H1 (cell line): ENCODE measurements around the gene STX10. TPM values are rescaled to one million over a fixed set of nuclear protein-coding genes. Genes with fewer than 3 reads are reported as not detected.
A peak's percentile ranks its signal among the peaks of the same experiment; 100 is the strongest.

Experiments
- BACH1 ChIP-seq: IDR thresholded peaks from 2 replicates; pipeline ENCODE4 v1.6.1; 2012; ENCODE audit warnings: low read length, improper control_type of control experiment
- BCL11A ChIP-seq, 2 experiments: IDR thresholded peaks; one replicate each; pipeline ENCODE4 v1.6.1; 2011; ENCODE audit warnings: low read depth in 2 of 2, low read length in 2 of 2, mild to moderate bottlenecking in 2 of 2
- BRCA1 ChIP-seq: IDR thresholded peaks from 2 replicates; pipeline ENCODE4 v1.6.1; 2012; ENCODE audit warnings: low read depth, low read length, improper control_type of control experiment
- CHD7 ChIP-seq: fragments of 300-600 bp; sonication (generic); IDR thresholded peaks from 2 replicates; pipeline ENCODE4 v1.7.1; 2012; ENCODE audit warnings: low read length, moderate library complexity, mild to moderate bottlenecking, inconsistent platforms; ENCODE audit not compliant: insufficient replicate concordance
- EGR1 ChIP-seq: IDR thresholded peaks from 2 replicates; pipeline ENCODE4 v1.6.1; 2011; ENCODE audit warnings: low read depth, low read length, borderline replicate concordance
- MAX ChIP-seq: IDR thresholded peaks from 2 replicates; pipeline ENCODE4 v1.6.1; 2012; ENCODE audit warnings: inconsistent platforms
- PHF8 ChIP-seq: fragments of 200-600 bp; sonication (generic); conservative IDR thresholded peaks from 2 replicates; pipeline ENCODE4 v1.7.1; 2012; ENCODE audit warnings: low read depth, mild to moderate bottlenecking, inconsistent platforms, low read length, moderate library complexity
- POLR2A ChIP-seq, 2 experiments: IDR thresholded peaks; 1 replicate in 1 of 2; 2 replicates in 1 of 2; pipeline ENCODE4 v1.6.1; 2011; ENCODE audit warnings: low read depth in 2 of 2, low read length in 2 of 2, mild to moderate bottlenecking in 2 of 2; ENCODE audit errors: control extremely low read depth in 1 of 2
- RNF2 ChIP-seq: fragments of 200-900, 300-1000 bp; sonication (generic); IDR thresholded peaks from 2 replicates; pipeline ENCODE4 v1.7.1; 2016; ENCODE audit warnings: borderline replicate concordance, low read depth, mild to moderate bottlenecking, antibody characterized with exemption, low read length; ENCODE audit not compliant: poor library complexity, severe bottlenecking; ENCODE audit errors: missing control alignments
- polyA plus RNA-seq, 7 experiments: library from polyadenylated mRNA; depleted of rRNA in 3 of 7; stranded (reverse) in 5 of 7; unstranded in 2 of 7; fragments of >200 nt in 5 of 7; fragments of 200-250 nt in 2 of 7; gene quantifications; 1 replicate in 5 of 7; 2 replicates in 1 of 7; 4 replicates in 1 of 7; pipeline versions ENCODE4 v1.2.1 to v1.2.3, GENCODE V29; 2011 to 2013; ENCODE audit warnings: missing spikeins in 2 of 7, mixed read lengths in 2 of 7
- total RNA-seq: library from RNA; stranded (reverse); fragmentation: NEBNext Ultra II Directional; extraction: Animal tissue kit (Norgen Biotek cat#: 25700); gene quantifications from 2 replicates; pipeline ENCODE4 v1.2.1, GENCODE V29; 2021
- TF ChIP-seq, protein P1 (sequence below): IDR thresholded peaks from 2 replicates; pipeline ENCODE4 v1.6.1; 2011; ENCODE audit warnings: low read depth, mild to moderate bottlenecking, low read length; ENCODE audit not compliant: insufficient read depth

STX10 gene
- total and polyA plus RNA-seq, 2 of the 8 experiments (the other 6 are each of a cell fraction or from before 2014, with no cell fraction given) = 53.0 to 80.1 TPM

DNA sequence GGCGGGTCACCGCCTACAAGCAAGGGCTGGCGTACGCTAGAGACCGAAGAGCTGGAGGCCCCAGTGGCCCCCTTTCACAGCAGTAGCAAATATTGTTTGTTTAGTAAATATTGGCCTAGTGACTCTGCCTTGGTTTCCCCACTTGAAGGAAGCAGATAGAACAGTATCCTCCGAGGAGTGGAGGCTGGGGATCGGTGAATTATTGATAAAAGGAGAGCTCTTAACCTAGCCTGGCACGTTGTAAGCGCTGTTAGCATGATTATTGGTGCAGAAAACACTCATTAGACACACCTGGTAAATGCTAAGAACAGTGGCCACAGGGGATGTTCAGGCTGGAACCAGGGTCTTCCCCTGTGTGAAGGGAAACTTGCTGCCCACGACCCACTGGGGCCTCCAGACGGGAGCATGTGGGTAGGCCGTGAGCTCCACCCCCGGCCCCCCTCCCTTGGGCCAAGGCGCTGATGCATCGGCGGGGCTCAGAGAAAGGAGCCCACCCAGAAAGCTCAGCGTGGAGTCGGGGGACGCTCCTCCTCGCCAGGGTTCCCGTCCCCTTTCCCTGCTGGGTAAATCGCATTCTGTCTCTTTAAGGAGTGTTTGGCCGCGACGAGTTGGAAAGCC lies 2.3 kb upstream of the STX10 start (continued):
- TF ChIP-seq CHD7 (peak; percentile 46), EGR1 (0 out of 2 replicates have a peak, but pooled peaks have one; percentile 20), BACH1 (peak; percentile 59; the same call in 1 of the 2 replicates), RNF2 (no peak), BCL11A (IDR thresholded peaks at IDR 0.05; ENCODE audit: low read depth in 2 of 2, low read length in 2 of 2) (no peak), MAX (peak; percentile 46; the same call in 1 of the 2 replicates), BRCA1 (no peak), PHF8 (0 out of 2 replicates have a peak, but pooled peaks have one; percentile 29), POLR2A (IDR thresholded peaks at IDR 0.05; ENCODE audit: control extremely low read depth in 1 of 2, low read depth in 2 of 2, low read length in 2 of 2) (no peak)
- TF ChIP-seq, protein P1, sequence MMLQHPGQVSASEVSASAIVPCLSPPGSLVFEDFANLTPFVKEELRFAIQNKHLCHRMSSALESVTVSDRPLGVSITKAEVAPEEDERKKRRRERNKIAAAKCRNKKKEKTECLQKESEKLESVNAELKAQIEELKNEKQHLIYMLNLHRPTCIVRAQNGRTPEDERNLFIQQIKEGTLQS = no peak
